ENCODE data around the gene OR52E4.

Gene OR52E4

DNA sequence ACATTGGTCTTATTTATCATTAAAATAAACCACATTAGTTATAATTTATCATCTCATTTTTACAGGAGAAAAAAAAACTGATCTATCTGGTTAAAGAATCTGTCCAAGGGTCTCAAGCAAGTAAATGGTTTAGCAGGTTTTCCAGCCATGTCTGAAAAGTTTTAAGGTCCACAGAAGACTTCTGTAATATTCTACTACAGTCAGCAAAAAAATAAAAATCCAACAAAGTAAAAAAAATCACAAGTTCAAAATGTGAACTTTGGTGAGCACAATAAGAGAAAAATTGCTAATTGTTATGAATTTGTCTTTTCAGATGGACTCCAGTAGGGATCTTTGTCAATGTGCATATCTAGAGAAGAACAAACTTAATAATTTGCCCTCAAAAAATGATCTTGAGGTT is 1.3 kb downstream of the OR52E4 start:
- Histone ChIP-seq H3K36me3 (ENCODE audit: insufficient read depth, low read length) (no peaks in the 10 kb centered on the region), H2AFZ (ENCODE audit: low read length, unreplicated experiment) (no peak overlapping the region), H3K27ac (ENCODE audit: low read depth, low read length) (no peak overlapping the region), H3K27me3 (ENCODE audit: insufficient read depth, low read length) (peaks cover 54% of the 10 kb centered on the region), H3K4me1 (ENCODE audit: control insufficient read depth, insufficient read depth, low read length, unreplicated experiment) (no peaks in the 10 kb centered on the region), H3K4me3 (ENCODE audit: low read depth, low read length) (no peak overlapping the region), H3K79me2 (ENCODE audit: control insufficient read depth, insufficient read depth, low read length, unreplicated experiment) (no peaks in the 10 kb centered on the region)

GRCh38 chr11:5887172-5887571 is 6.7 kb downstream of the OR52E4 start:
- Histone ChIP-seq H2AFZ (ENCODE audit: low read length, unreplicated experiment) (no peak overlapping the region), H3K4me3 (ENCODE audit: low read depth, low read length) (no peak overlapping the region), H3K36me3 (ENCODE audit: insufficient read depth, low read length) (no peaks in the 10 kb centered on the region), H3K27ac (ENCODE audit: low read depth, low read length) (no peak overlapping the region), H3K79me2 (ENCODE audit: control insufficient read depth, insufficient read depth, low read length, unreplicated experiment) (no peaks in the 10 kb centered on the region), H3K27me3 (ENCODE audit: insufficient read depth, low read length) (peaks cover 46% of the 10 kb centered on the region), H3K4me1 (ENCODE audit: control insufficient read depth, insufficient read depth, low read length, unreplicated experiment) (no peaks in the 10 kb centered on the region)

- H3K27ac ChIP-seq (ENCODE audit: low read depth, low read length) = no peak overlapping the region
- H3K36me3 ChIP-seq (ENCODE audit: insufficient read depth, low read length) = no peaks in the 10 kb centered on the region
- H3K4me3 ChIP-seq (ENCODE audit: low read depth, low read length) = no peak overlapping the region
- H3K79me2 ChIP-seq (ENCODE audit: control insufficient read depth, insufficient read depth, low read length, unreplicated experiment) = no peaks in the 10 kb centered on the region
- H3K27me3 ChIP-seq (ENCODE audit: insufficient read depth, low read length) = peaks cover 41% of the 10 kb centered on the region
- H3K4me1 ChIP-seq (ENCODE audit: control insufficient read depth, insufficient read depth, low read length, unreplicated experiment) = no peaks in the 10 kb centered on the region
- no peak overlapping the region for H2AFZ ChIP-seq (ENCODE audit: low read length, unreplicated experiment)
Observed at GRCh38 chr11:5887661-5888060, 7.2 kb downstream of the OR52E4 start.

DNA sequence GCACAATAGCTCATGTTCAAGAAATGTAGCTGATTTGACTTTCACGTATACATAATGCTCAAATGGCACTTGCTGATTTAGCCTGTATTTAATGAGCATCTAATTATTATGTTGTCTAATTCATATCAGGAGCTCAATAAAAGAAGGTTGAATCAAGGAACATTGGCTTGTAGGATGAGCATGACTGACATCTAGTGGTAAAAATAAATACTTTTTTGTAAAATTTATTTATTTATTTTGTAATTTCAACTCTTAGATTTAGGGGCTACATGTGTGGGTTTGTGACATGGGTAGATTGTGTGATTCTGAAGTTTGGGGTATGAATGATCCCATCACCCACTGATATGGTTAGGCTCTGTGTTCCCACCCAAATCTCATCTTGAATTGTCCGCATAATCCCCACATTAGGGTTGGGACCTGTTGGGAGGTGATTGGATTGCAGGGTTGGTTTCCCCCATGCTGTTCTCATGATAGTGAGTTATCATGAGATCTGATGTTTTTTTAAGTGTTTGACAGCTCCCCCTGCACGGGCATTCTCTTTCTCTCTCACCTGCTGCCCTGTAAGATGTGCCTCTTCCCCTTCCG is 10.9 kb downstream of the OR52E4 start:
- Histone ChIP-seq H3K79me2 (ENCODE audit: control insufficient read depth, insufficient read depth, low read length, unreplicated experiment) (no peaks in the 10 kb centered on the region), H3K36me3 (ENCODE audit: insufficient read depth, low read length) (no peaks in the 10 kb centered on the region), H3K4me1 (ENCODE audit: control insufficient read depth, insufficient read depth, low read length, unreplicated experiment) (no peaks in the 10 kb centered on the region), H3K27me3 (ENCODE audit: insufficient read depth, low read length) (peaks cover 43% of the 10 kb centered on the region), H3K4me3 (ENCODE audit: low read depth, low read length) (no peak overlapping the region), H3K27ac (ENCODE audit: low read depth, low read length) (no peak overlapping the region), H2AFZ (ENCODE audit: low read length, unreplicated experiment) (no peak overlapping the region)

GRCh38 chr11:5892908-5893307 is 12.5 kb downstream of the OR52E4 start, which contains the start of gene OR52E5:
Gene OR52E5 (plus strand): TSS chr11:5893208. CDS start chr11:5900777, 7,569 bp downstream.
- Histone ChIP-seq H3K27me3 (ENCODE audit: insufficient read depth, low read length) (peaks cover 30% of the 10 kb centered on the region), H3K4me1 (ENCODE audit: control insufficient read depth, insufficient read depth, low read length, unreplicated experiment) (no peaks in the 10 kb centered on the region), H3K4me3 (ENCODE audit: low read depth, low read length) (no peak within 1 kb of the TSS)

GRCh38 chr11:5899534-5899933 is 19.1 kb downstream of the OR52E4 start:
- Histone ChIP-seq H3K79me2 (ENCODE audit: control insufficient read depth, insufficient read depth, low read length, unreplicated experiment) (no peaks in the 10 kb centered on the region), H2AFZ (ENCODE audit: low read length, unreplicated experiment) (no peak overlapping the region), H3K36me3 (ENCODE audit: insufficient read depth, low read length) (no peaks in the 10 kb centered on the region), H3K27me3 (ENCODE audit: insufficient read depth, low read length) (peaks cover 14% of the 10 kb centered on the region; the same call in 1 of the 2 replicates), H3K27ac (ENCODE audit: low read depth, low read length) (no peak overlapping the region), H3K4me3 (ENCODE audit: low read depth, low read length) (no peak overlapping the region), H3K4me1 (ENCODE audit: control insufficient read depth, insufficient read depth, low read length, unreplicated experiment) (no peaks in the 10 kb centered on the region)

More at GRCh38 chr11:5892908-5893307, 12.5 kb downstream of the OR52E4 start, which contains the start of gene OR52E5:
- no peak within 1 kb of the TSS for H3K27ac ChIP-seq (ENCODE audit: low read depth, low read length)
- no peaks in the 10 kb centered on the region for H3K79me2 ChIP-seq (ENCODE audit: control insufficient read depth, insufficient read depth, low read length, unreplicated experiment)
- no peak within 1 kb of the TSS for H2AFZ ChIP-seq (ENCODE audit: low read length, unreplicated experiment)
- H3K36me3 ChIP-seq (ENCODE audit: insufficient read depth, low read length) = no peaks in the 10 kb centered on the region

DNA sequence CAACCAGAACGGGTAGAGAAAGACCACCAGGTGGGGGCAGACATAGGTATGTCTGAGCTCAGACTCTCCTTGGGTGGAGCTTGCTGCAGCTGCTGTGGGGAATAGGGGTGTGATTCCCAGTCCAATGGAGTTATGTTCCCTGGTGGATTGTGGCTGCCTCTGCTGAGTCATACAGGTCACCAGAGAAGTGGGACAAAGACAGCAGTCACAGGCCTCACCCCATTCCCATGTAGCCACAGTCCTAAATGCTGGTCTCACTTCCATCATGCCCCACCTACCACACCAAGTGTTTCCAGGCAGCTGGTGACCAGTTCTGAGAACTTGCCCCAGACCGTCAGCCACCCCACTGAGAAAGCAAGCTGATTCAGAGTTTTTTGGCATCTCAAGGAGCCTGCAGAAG is 30.1 kb downstream of the OR52E4 start:
- no peaks in the 10 kb centered on the region for H3K79me2 ChIP-seq (ENCODE audit: control insufficient read depth, insufficient read depth, low read length, unreplicated experiment)
- no peak overlapping the region for H3K27ac ChIP-seq (ENCODE audit: low read depth, low read length)
- no peaks in the 10 kb centered on the region for H3K36me3 ChIP-seq (ENCODE audit: insufficient read depth, low read length)
- H3K27me3 ChIP-seq (ENCODE audit: insufficient read depth, low read length) = no peaks in the 10 kb centered on the region
- no peak overlapping the region for H3K4me3 ChIP-seq (ENCODE audit: low read depth, low read length)
- no peaks in the 10 kb centered on the region for H3K4me1 ChIP-seq (ENCODE audit: control insufficient read depth, insufficient read depth, low read length, unreplicated experiment)
- H2AFZ ChIP-seq (ENCODE audit: low read length, unreplicated experiment) = no peak overlapping the region

GRCh38 chr11:5922749-5923426 is 42.5 kb downstream of the OR52E4 start:
- H3K4me1 ChIP-seq (ENCODE audit: control insufficient read depth, insufficient read depth, low read length, unreplicated experiment) = no peaks in the 10 kb centered on the region
- H2AFZ ChIP-seq (ENCODE audit: low read length, unreplicated experiment) = no peak overlapping the region
- no peaks in the 10 kb centered on the region for H3K27me3 ChIP-seq (ENCODE audit: insufficient read depth, low read length)
- H3K27ac ChIP-seq (ENCODE audit: low read depth, low read length) = no peak overlapping the region
- H3K4me3 ChIP-seq (ENCODE audit: low read depth, low read length) = no peak overlapping the region
- no peaks in the 10 kb centered on the region for H3K79me2 ChIP-seq (ENCODE audit: control insufficient read depth, insufficient read depth, low read length, unreplicated experiment)
- no peaks in the 10 kb centered on the region for H3K36me3 ChIP-seq (ENCODE audit: insufficient read depth, low read length)

- H3K4me1 ChIP-seq (ENCODE audit: control insufficient read depth, insufficient read depth, low read length, unreplicated experiment) = no peaks in the 10 kb centered on the region
- H3K36me3 ChIP-seq (ENCODE audit: insufficient read depth, low read length) = no peaks in the 10 kb centered on the region
- H3K79me2 ChIP-seq (ENCODE audit: control insufficient read depth, insufficient read depth, low read length, unreplicated experiment) = no peaks in the 10 kb centered on the region
- no peak overlapping the region for H2AFZ ChIP-seq (ENCODE audit: low read length, unreplicated experiment)
- no peaks in the 10 kb centered on the region for H3K27me3 ChIP-seq (ENCODE audit: insufficient read depth, low read length)
- H3K4me3 ChIP-seq (ENCODE audit: low read depth, low read length) = no peak overlapping the region
- no peak overlapping the region for H3K27ac ChIP-seq (ENCODE audit: low read depth, low read length)
Observed at GRCh38 chr11:5923427-5923776, 43.0 kb downstream of the OR52E4 start.

DNA sequence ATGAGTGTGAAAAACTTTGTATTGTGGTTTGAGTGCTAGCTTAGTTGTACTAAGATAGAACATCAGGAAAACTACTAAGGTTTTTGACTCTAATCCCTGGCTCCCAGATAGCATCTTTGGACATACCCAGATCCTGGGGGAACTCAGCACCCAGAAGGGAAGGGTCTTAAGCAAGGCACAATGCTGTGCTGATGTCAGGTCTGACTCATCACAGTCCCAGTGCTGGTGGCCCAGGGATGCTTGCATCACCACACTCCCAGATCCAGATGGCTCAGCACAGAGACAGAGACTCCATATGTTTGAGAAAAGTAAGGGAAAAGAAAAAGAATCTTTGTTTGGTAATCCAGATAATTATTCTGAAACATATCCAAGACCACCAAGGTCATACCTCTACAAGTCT is 43.4 kb downstream of the OR52E4 start:
- Histone ChIP-seq H2AFZ (ENCODE audit: low read length, unreplicated experiment) (no peak overlapping the region), H3K79me2 (ENCODE audit: control insufficient read depth, insufficient read depth, low read length, unreplicated experiment) (no peaks in the 10 kb centered on the region), H3K4me1 (ENCODE audit: control insufficient read depth, insufficient read depth, low read length, unreplicated experiment) (no peaks in the 10 kb centered on the region), H3K36me3 (ENCODE audit: insufficient read depth, low read length) (no peaks in the 10 kb centered on the region), H3K27ac (ENCODE audit: low read depth, low read length) (no peak overlapping the region), H3K27me3 (ENCODE audit: insufficient read depth, low read length) (no peaks in the 10 kb centered on the region), H3K4me3 (ENCODE audit: low read depth, low read length) (no peak overlapping the region)

GRCh38 chr11:5928271-5928670 is 47.8 kb downstream of the OR52E4 start:
- Histone ChIP-seq H3K27ac (ENCODE audit: low read depth, low read length) (no peak overlapping the region), H3K27me3 (ENCODE audit: insufficient read depth, low read length) (no peaks in the 10 kb centered on the region), H3K4me1 (ENCODE audit: control insufficient read depth, insufficient read depth, low read length, unreplicated experiment) (no peaks in the 10 kb centered on the region), H3K36me3 (ENCODE audit: insufficient read depth, low read length) (no peaks in the 10 kb centered on the region), H3K4me3 (ENCODE audit: low read depth, low read length) (no peak overlapping the region), H2AFZ (ENCODE audit: low read length, unreplicated experiment) (no peak overlapping the region), H3K79me2 (ENCODE audit: control insufficient read depth, insufficient read depth, low read length, unreplicated experiment) (no peaks in the 10 kb centered on the region)
